GM13977 (cell line): ENCODE data around the gene TP53TG5.

ENCODE experiments used
- DNase-seq: peaks from one replicate; pipeline ENCODE4 v3.0.0; 2012; ENCODE audit warnings: low spot score
- in situ Hi-C: fragments of 300-500 bp; cut with MboI; formaldehyde crosslinking; loops from one replicate; pipeline ENCODE4 v1.12.0; 2022; ENCODE audit warnings: low sequenced_read_pairs, low pct_unique_long_range_greater_than_20kb, mixed read lengths, inconsistent platforms; ENCODE audit not compliant: unreplicated experiment
- TF ChIP-seq, protein P1 (sequence below): IDR thresholded peaks from 2 replicates; pipeline ENCODE4 v1.5.1; 2012; ENCODE audit warnings: mild to moderate bottlenecking, control low read depth; ENCODE audit not compliant: insufficient read depth; ENCODE audit errors: extremely low read depth, missing control alignments

TP53TG5 gene

DNA sequence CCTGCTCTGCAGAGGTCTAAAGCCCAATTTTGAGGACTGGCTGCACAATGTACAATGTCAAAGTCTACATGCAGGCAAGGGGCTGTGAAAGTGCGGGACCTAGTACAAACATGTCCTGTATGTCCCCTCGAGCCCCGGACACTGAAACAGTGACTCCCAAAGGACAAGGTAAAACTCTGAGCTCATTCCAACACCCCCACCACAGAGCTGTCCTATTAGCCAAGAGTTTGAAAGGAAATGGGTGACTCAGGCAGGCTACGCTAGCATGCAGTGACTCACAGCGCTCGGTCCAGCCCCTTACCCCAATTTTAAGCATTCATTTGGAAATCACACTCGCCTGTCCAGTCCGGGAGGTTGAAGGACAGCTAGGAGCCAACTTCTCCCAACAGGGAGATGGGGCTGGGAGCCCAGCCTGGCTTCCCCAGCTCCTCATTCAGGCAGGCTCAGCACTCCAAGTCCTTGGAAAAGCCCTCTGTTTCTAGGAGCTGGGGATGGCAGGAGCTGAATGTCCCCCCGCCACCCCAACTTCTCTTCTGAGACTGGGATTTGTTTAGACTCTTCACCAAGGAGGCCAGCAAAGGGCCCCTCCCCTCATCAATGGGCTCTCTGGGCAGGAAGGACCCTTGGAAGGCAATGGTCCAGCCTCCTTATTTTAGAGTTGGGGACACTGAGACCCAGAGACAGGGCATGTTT, 33.8 kb downstream of the TP53TG5 start:
- TF ChIP-seq, protein P1, sequence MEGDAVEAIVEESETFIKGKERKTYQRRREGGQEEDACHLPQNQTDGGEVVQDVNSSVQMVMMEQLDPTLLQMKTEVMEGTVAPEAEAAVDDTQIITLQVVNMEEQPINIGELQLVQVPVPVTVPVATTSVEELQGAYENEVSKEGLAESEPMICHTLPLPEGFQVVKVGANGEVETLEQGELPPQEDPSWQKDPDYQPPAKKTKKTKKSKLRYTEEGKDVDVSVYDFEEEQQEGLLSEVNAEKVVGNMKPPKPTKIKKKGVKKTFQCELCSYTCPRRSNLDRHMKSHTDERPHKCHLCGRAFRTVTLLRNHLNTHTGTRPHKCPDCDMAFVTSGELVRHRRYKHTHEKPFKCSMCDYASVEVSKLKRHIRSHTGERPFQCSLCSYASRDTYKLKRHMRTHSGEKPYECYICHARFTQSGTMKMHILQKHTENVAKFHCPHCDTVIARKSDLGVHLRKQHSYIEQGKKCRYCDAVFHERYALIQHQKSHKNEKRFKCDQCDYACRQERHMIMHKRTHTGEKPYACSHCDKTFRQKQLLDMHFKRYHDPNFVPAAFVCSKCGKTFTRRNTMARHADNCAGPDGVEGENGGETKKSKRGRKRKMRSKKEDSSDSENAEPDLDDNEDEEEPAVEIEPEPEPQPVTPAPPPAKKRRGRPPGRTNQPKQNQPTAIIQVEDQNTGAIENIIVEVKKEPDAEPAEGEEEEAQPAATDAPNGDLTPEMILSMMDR, result no peak
- DNase-seq, result no peak

GRCh38 chr20:45343532-45344167, 34.5 kb downstream of the TP53TG5 start:
- DNase-seq, result no peak
- TF ChIP-seq, protein P1, result no peak
- in situ Hi-C loops, result no loop called here

More for the DNA sequence above, 33.8 kb downstream of the TP53TG5 start:
- in situ Hi-C loops, result no loop called here

GRCh38 chr20:45342855-45343531, 35.1 kb downstream of the TP53TG5 start:
- TF ChIP-seq, protein P1, result no peak
- no peak for DNase-seq
- in situ Hi-C loops, result no loop called here

DNA sequence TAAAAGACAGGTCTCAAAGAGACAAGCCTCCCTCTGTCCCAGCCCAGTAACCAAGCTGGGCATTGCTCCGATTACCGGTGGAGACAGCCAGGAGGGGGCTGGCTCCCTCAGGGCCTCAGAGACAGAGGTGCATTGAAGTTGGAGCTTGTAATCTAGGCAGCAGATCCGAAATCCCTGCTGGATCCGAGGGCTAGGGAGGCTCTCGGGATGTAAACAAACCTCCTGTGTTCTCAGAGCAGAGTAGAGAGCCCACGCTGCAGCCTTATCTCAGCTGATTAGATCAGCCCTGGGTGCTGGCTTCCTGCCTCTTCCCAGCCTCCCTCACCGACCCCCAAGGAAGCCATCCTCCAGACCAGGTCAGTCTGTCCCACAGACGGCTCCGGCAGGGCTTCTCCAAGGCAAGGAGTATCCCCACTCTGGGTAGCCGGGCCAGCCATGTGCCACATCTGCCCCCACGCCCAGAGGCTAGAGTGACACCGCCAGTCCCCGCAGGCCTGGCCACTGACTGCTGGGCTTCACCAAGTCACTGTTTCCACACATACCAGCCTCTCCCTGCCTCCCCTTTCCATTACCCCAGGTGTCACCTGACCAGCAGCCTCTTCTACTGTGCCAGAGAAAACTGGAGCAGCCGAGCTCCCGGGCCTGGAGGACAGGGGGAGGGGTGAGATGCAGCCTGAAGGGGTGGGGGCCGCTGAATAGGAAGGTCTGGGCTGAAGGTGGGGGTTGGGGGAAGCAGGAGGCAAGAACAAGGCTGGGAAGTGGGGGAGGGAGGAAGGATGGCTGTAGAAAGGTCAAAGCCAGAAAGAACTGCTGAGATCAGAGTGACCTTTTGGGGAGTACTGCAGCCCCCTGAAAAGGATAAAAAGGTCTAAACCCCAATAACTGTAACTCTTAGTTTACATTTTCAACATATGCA, 35.9 kb downstream of the TP53TG5 start:
- TF ChIP-seq, protein P1, result no peak
- DNase-seq, result no peak
- in situ Hi-C loops, result no loop called here

DNA sequence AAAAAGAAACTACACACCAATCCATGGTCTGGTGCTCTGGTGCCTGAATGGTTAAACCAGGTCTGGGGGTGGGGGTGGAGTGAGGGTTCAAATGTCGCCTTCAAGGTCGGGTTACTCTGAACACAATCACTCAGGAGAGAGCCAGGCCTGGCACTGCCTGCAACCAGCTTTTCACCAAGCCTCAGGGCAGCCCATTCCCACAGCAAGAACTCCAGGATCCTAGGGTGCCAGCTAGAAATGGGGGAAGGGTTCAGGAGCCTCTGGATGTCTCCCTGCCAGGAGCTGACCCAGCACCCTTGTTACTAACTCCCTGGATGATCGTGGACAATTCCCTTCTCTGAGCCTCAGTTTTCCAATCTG, 36.6 kb downstream of the TP53TG5 start:
- TF ChIP-seq, protein P1, result no peak
- DNase-seq, result no peak

DNA sequence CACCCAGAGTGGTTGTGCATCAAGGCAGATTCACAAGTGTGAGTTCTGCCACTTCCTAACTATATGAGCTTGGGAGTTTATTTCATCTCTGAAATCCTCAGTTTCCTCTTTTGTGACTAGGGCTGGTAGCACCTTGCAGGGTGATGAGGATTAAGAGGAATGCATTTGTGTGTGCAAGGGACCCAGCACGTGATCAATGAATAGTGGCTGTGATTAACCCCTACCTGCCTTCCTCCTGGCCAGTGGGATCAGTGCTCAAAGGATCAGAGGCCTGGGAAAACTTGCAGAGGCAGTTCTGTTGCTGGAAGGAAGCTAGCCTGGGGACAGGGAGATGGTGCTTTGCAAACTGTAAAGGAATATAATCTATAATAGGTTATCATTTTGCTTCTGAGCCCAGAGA, 37.2 kb downstream of the TP53TG5 start:
- in situ Hi-C loops, result no loop called here
- TF ChIP-seq, protein P1, result no peak
- no peak for DNase-seq

More for the DNA sequence above, 36.6 kb downstream of the TP53TG5 start:
- in situ Hi-C loops, result no loop called here
